H1 (cell line): ENCODE results near the gene SPINT1. TPM values are rescaled to one million over a fixed set of nuclear protein-coding genes. Genes with fewer than 3 reads are reported as not detected.
"Not testable (repeated sequence)": the region's sequence is repeated elsewhere in the genome, so short reads cannot be mapped to it uniquely, and the experiment has no call there.

ENCODE experiments used
- CTCF ChIA-PET: fragments of 300-600 bp; sonication (Branson Sonifier 250); formaldehyde crosslinking; loops from one replicate; lab custom pipeline; 2021; ENCODE audit not compliant: partially characterized antibody; lab: Charles Lee
- POLR2A ChIA-PET: fragments of 300-600 bp; sonication (Branson Sonifier 250); formaldehyde crosslinking; loops from one replicate; lab custom pipeline; 2021; ENCODE audit warnings: inconsistent platforms; ENCODE audit not compliant: partially characterized antibody; lab: Charles Lee
- DNase-seq, 2 experiments: peaks; one replicate each; pipeline versions ENCODE4 v3.0.0 to v3.0.0-alpha.2; 2010 to 2022; ENCODE audit warnings: low spot score in 2 of 2, low read depth in 1 of 2, mixed read lengths in 1 of 2
- FAIRE-seq: peaks from 2 replicates; lab custom pipeline; 2011; peaks lifted over from hg19 to GRCh38; lab: Jason Lieb, UNC
- H2AFZ ChIP-seq: 2 replicates; pipeline ENCODE4 v1.8.1; 2012; ENCODE audit warnings: low read length, inconsistent platforms
- H2AK5ac ChIP-seq: 2 replicates; pipeline ENCODE4 v1.6.1; 2013; ENCODE audit warnings: low read depth, low read length
- H2BK120ac ChIP-seq: replicated peaks from 2 replicates; pipeline ENCODE3; 2013; ENCODE audit warnings: low read depth, low read length, inconsistent platforms
- H2BK12ac ChIP-seq: 2 replicates; pipeline ENCODE4 v1.6.1; 2013; ENCODE audit warnings: low read depth, low read length
- H2BK15ac ChIP-seq: 2 replicates; pipeline ENCODE4 v1.6.1; 2013; ENCODE audit warnings: low read length
- H2BK20ac ChIP-seq: 2 replicates; pipeline ENCODE4 v1.6.1; 2013; ENCODE audit warnings: low read length
- H2BK5ac ChIP-seq: 2 replicates; pipeline ENCODE4 v1.6.1; 2013; ENCODE audit warnings: low read depth, low read length
- H3K14ac ChIP-seq: 2 replicates; pipeline ENCODE4 v1.6.1; 2013; ENCODE audit warnings: inconsistent platforms; ENCODE audit not compliant: insufficient read length
- H3K18ac ChIP-seq: 2 replicates; pipeline ENCODE4 v1.6.1; 2013; ENCODE audit warnings: low read length; ENCODE audit errors: extremely low read depth
- H3K23ac ChIP-seq: 2 replicates; pipeline ENCODE4 v1.6.1; 2013; ENCODE audit warnings: inconsistent platforms; ENCODE audit not compliant: insufficient read length
- H3K23me2 ChIP-seq: 2 replicates; pipeline ENCODE4 v1.6.1; 2013; ENCODE audit warnings: low read depth, low read length
- H3K27ac ChIP-seq: 2 replicates; pipeline ENCODE4 v1.6.1; 2011; ENCODE audit warnings: low read depth, low read length, inconsistent platforms
- H3K27me3 ChIP-seq, 4 experiments: replicated peaks in 1 of 4; 1 replicate in 1 of 4; 2 replicates in 3 of 4; pipeline versions ENCODE4 v1.6.1 to v1.8.1; 2011 to 2013; ENCODE audit warnings: low read length in 3 of 4, mild to moderate bottlenecking in 3 of 4, inconsistent platforms in 2 of 4, mixed read lengths in 2 of 4, moderate library complexity in 1 of 4; ENCODE audit not compliant: control insufficient read depth in 3 of 4, insufficient read depth in 3 of 4; ENCODE audit errors: extremely low read depth in 1 of 4
- H3K36me3 ChIP-seq, 4 experiments: 2 replicates each; pipeline versions ENCODE4 v1.6.1 to v1.8.1; 2011 to 2013; ENCODE audit warnings: mild to moderate bottlenecking in 4 of 4, low read length in 3 of 4, moderate library complexity in 2 of 4, control low read depth in 1 of 4, inconsistent platforms in 1 of 4; ENCODE audit not compliant: insufficient read depth in 4 of 4, control insufficient read depth in 2 of 4
- H3K4ac ChIP-seq: replicated peaks from 2 replicates; pipeline ENCODE3; 2013; ENCODE audit warnings: low read length, low read depth, mixed read lengths, inconsistent platforms; ENCODE audit not compliant: insufficient read length
- H3K4me1 ChIP-seq, 4 experiments: replicated peaks in 1 of 4; 1 replicate in 1 of 4; 2 replicates in 3 of 4; pipeline versions ENCODE4 v1.6.1 to v1.8.1; 2011 to 2013; ENCODE audit warnings: low read length in 3 of 4, inconsistent platforms in 2 of 4, mixed read lengths in 1 of 4; ENCODE audit not compliant: insufficient read depth in 4 of 4, control insufficient read depth in 3 of 4
- H3K4me2 ChIP-seq, 2 experiments: 2 replicates each; pipeline versions ENCODE4 v1.6.1 to v1.8.1; 2011 to 2013; ENCODE audit warnings: low read depth in 2 of 2, low read length in 2 of 2, control low read depth in 1 of 2, inconsistent platforms in 1 of 2, mild to moderate bottlenecking in 1 of 2; ENCODE audit not compliant: insufficient read depth in 1 of 2
- H3K4me3 ChIP-seq, 4 experiments: fragments of 200-600, 300-600 bp in 1 of 4; sonication (generic), shearing (Covaris generic), sonication (Bioruptor Twin) in 1 of 4; 2 replicates each; pipeline versions ENCODE4 v1.5.1 to v1.8.1; 2011 to 2016; ENCODE audit warnings: low read length in 4 of 4, low read depth in 3 of 4, control low read depth in 2 of 4, inconsistent platforms in 2 of 4, mild to moderate bottlenecking in 2 of 4, mixed read lengths in 1 of 4, moderate library complexity in 1 of 4; ENCODE audit not compliant: insufficient read depth in 2 of 4; ENCODE audit errors: extremely low read depth in 1 of 4
- H3K56ac ChIP-seq: replicated peaks from 2 replicates; pipeline ENCODE3; 2013; ENCODE audit warnings: low read depth, mild to moderate bottlenecking, mixed read lengths, low read length, inconsistent platforms; ENCODE audit not compliant: insufficient read length
- H3K79me1 ChIP-seq: 2 replicates; pipeline ENCODE4 v1.6.1; 2013; ENCODE audit warnings: low read depth, low read length, control low read depth
- H3K79me2 ChIP-seq, 2 experiments: 2 replicates each; pipeline versions ENCODE4 v1.6.1 to v1.8.1; 2012 to 2013; ENCODE audit warnings: low read length in 2 of 2, mild to moderate bottlenecking in 2 of 2, inconsistent platforms in 1 of 2; ENCODE audit not compliant: insufficient read depth in 2 of 2, control insufficient read depth in 1 of 2
- H3K9ac ChIP-seq, 4 experiments: replicated peaks in 1 of 4; 1 replicate in 1 of 4; 2 replicates in 3 of 4; pipeline versions ENCODE4 v1.6.1 to v1.8.1; 2011 to 2013; ENCODE audit warnings: low read depth in 3 of 4, low read length in 3 of 4, control low read depth in 2 of 4, mild to moderate bottlenecking in 2 of 4, moderate library complexity in 2 of 4, inconsistent platforms in 1 of 4; ENCODE audit errors: extremely low read depth in 1 of 4
- H3K9me3 ChIP-seq, 2 experiments: 2 replicates each; pipeline versions ENCODE4 v1.6.1 to v1.8.1; 2012 to 2013; ENCODE audit warnings: mild to moderate bottlenecking in 2 of 2, moderate library complexity in 2 of 2, control low read depth in 1 of 2, inconsistent platforms in 1 of 2, low read depth in 1 of 2, low read length in 1 of 2, mixed read lengths in 1 of 2; ENCODE audit not compliant: insufficient read depth in 2 of 2
- H4K20me1 ChIP-seq, 2 experiments: replicated peaks in 1 of 2; 2 replicates each; pipeline versions ENCODE3 to v1.8.1; 2011 to 2013; ENCODE audit warnings: inconsistent platforms in 2 of 2, low read length in 2 of 2, mild to moderate bottlenecking in 1 of 2; ENCODE audit not compliant: insufficient read depth in 2 of 2, control insufficient read depth in 1 of 2
- H4K5ac ChIP-seq: 2 replicates; pipeline ENCODE4 v1.6.1; 2013; ENCODE audit warnings: low read length, low read depth, mixed read lengths, inconsistent platforms; ENCODE audit not compliant: insufficient read length
- H4K8ac ChIP-seq: 2 replicates; pipeline ENCODE4 v1.8.0; 2013; ENCODE audit warnings: mild to moderate bottlenecking, moderate library complexity, low read length, inconsistent platforms; ENCODE audit not compliant: insufficient read depth; ENCODE audit errors: extremely low read depth
- H4K91ac ChIP-seq: replicated peaks from 2 replicates; pipeline ENCODE3; 2013; ENCODE audit warnings: low read length, mixed read lengths, inconsistent platforms; ENCODE audit not compliant: insufficient read length
- WGBS, 2 experiments: shearing (Covaris generic) in 1 of 2; methylation state at CpG; one replicate each; pipeline versions ENCODE4 v1.1.6 to v1.1.7; 2013 to 2015; ENCODE audit warnings: low lambda C conversion rate in 2 of 2, mixed read lengths in 2 of 2, inconsistent platforms in 1 of 2, low coverage in 1 of 2, missing lambda C conversion rate in 1 of 2; ENCODE audit not compliant: insufficient replicate concordance in 2 of 2, insufficient coverage in 1 of 2, insufficient read length in 1 of 2; ENCODE audit errors: extremely low coverage in 1 of 2, missing lambda C conversion rate in 1 of 2; 5-methylcytosine and 5-hydroxymethylcytosine counted together
- polyA plus RNA-seq, 7 experiments: library from polyadenylated mRNA; depleted of rRNA in 3 of 7; stranded (reverse) in 5 of 7; unstranded in 2 of 7; fragments of >200 nt in 5 of 7; fragments of 200-250 nt in 2 of 7; gene quantifications; 1 replicate in 5 of 7; 2 replicates in 1 of 7; 4 replicates in 1 of 7; pipeline versions ENCODE4 v1.2.1 to v1.2.3, GENCODE V29; 2011 to 2013; ENCODE audit warnings: missing spikeins in 2 of 7, mixed read lengths in 2 of 7
- total RNA-seq: library from RNA; stranded (reverse); fragmentation: NEBNext Ultra II Directional; extraction: Animal tissue kit (Norgen Biotek cat#: 25700); gene quantifications from 2 replicates; pipeline ENCODE4 v1.2.1, GENCODE V29; 2021

Gene SPINT1
- total and polyA plus RNA-seq, 2 of the 8 experiments (the other 6 are each of a cell fraction or from before 2014, with no cell fraction given), result 117 to 155 TPM

DNA sequence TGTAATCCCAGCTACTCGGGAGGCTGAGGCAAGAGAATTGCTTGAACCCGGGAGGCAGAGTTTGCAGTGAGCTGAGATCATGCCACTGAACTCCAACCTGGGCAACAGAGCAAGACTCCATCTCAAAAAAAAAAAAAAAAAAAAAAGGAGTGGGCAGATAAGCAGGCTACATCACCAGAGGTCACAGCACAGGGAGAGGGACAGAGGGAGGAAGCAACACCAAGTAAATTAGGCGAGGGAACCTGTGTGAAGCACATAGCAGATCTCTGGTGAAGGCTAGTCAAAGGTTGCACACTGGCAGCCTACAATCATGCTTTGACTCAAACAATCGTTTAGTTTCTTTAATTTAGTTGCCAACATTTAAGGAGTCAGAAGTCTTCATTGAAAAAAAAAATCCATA lies 17.3 kb downstream of the SPINT1 start:
- H4K20me1 ChIP-seq, H3K79me1 ChIP-seq, H3K79me2 ChIP-seq, H4K8ac ChIP-seq, H2BK12ac ChIP-seq, H3K4ac ChIP-seq, H3K27ac ChIP-seq, H3K14ac ChIP-seq, H3K27me3 ChIP-seq, H2BK15ac ChIP-seq, H2BK20ac ChIP-seq, H3K9ac ChIP-seq, H2AFZ ChIP-seq, H3K23ac ChIP-seq, H3K9me3 ChIP-seq, FAIRE-seq, H3K4me3 ChIP-seq, H2BK5ac ChIP-seq, H2AK5ac ChIP-seq, H3K23me2 ChIP-seq, H3K36me3 ChIP-seq, H3K18ac ChIP-seq, H3K56ac ChIP-seq, DNase-seq, H3K4me1 ChIP-seq, H2BK120ac ChIP-seq, H4K91ac ChIP-seq, H3K4me2 ChIP-seq, H4K5ac ChIP-seq: not testable (repeated sequence)
- ChIA-PET POLR2A (interaction anchor here (0.7 to 5.6 kb wide), 6 partner anchors 10 to 139 kb away, joined by 3 to 49 read pairs (median 3); partner anchors contain the start of gene VPS18), CTCF (interaction anchor here (0.5 to 8.6 kb wide), 8 partner anchors 13 to 461 kb away, joined by 3 to 208 read pairs (median 4); partner anchors contain the start of genes SPINT1 and VPS18)
- 91% methylated on average over 4 of the region's 4 CpGs; no CpG with 5 or more reads in 1 of the 2 experiments for WGBS, 2 experiments
